Anterior cingulate cortex (tissue), 58 donors: ENCODE measurements around the gene FCRL4.
A peak's percentile ranks its signal among the peaks of the same experiment; 100 is the strongest.

Experiments used
- DNase-seq, 58 donors: peaks; one replicate each; lab custom pipeline; 2025; lab: John Stamatoyannopoulos, UW

Gene FCRL4

GRCh38 chr1:157597959-157598667 is at the start of gene FCRL4:
FCRL4 (minus strand) TSS chr1:157598085; CDS start chr1:157597944, 141 bp downstream.
- no peak for DNase-seq

- DNase-seq = no peak
Observed at GRCh38 chr1:157646144-157646543, 48.3 kb upstream of the FCRL4 start.

- DNase-seq = no peak
Observed at GRCh38 chr1:157641177-157641576, 43.3 kb upstream of the FCRL4 start.

- no peak for DNase-seq
Observed at GRCh38 chr1:157639800-157640199, 41.9 kb upstream of the FCRL4 start.

- no peak for DNase-seq
Observed at GRCh38 chr1:157628773-157629172, 30.9 kb upstream of the FCRL4 start.

- DNase-seq = no peak
Observed at GRCh38 chr1:157626099-157626498, 28.2 kb upstream of the FCRL4 start.

GRCh38 chr1:157624471-157624870 is 26.6 kb upstream of the FCRL4 start:
- no peak for DNase-seq

- DNase-seq = no peak
Observed at GRCh38 chr1:157622471-157622870, 24.6 kb upstream of the FCRL4 start.

GRCh38 chr1:157618190-157618589 is 20.3 kb upstream of the FCRL4 start:
- no peak for DNase-seq

GRCh38 chr1:157600236-157600635 is 2.4 kb upstream of the FCRL4 start:
- no peak for DNase-seq

GRCh38 chr1:157596384-157596783 is 1.5 kb downstream of the FCRL4 start:
- DNase-seq = no peak

- DNase-seq = no peak
Observed at GRCh38 chr1:157595356-157595755, 2.5 kb downstream of the FCRL4 start.

GRCh38 chr1:157585984-157586383 is 11.9 kb downstream of the FCRL4 start:
- no peak for DNase-seq

GRCh38 chr1:157584503-157584902 is 13.4 kb downstream of the FCRL4 start:
- no peak for DNase-seq

GRCh38 chr1:157580828-157581210 is 17.1 kb downstream of the FCRL4 start:
- no peak for DNase-seq

- DNase-seq = peak in 9 of 58 donors; percentile 2 to 39 (median 5)
Observed at GRCh38 chr1:157580179-157580827, 17.6 kb downstream of the FCRL4 start.

- no peak for DNase-seq
Observed at GRCh38 chr1:157577420-157577819, 20.5 kb downstream of the FCRL4 start.

- DNase-seq = no peak
Observed at GRCh38 chr1:157575744-157576143, 22.1 kb downstream of the FCRL4 start.

- no peak for DNase-seq
Observed at GRCh38 chr1:157574836-157575235, 23.0 kb downstream of the FCRL4 start.

GRCh38 chr1:157566484-157567300 is 31.2 kb downstream of the FCRL4 start:
- DNase-seq = no peak

- DNase-seq = no peak
Observed at GRCh38 chr1:157562515-157562914, 35.4 kb downstream of the FCRL4 start.
